Astrocyte of the spinal cord (primary cell): Measurements from ENCODE around the gene SUCLG2.
A peak's percentile ranks its signal among the peaks of the same experiment; 100 is the strongest.

Experiments used
- DNase-seq: peaks from one replicate; pipeline ENCODE4 v3.0.0; 2011; ENCODE audit warnings: low read depth, low spot score
- H3K4me3 ChIP-seq: 2 replicates; pipeline ENCODE4 v1.5.1; 2011; ENCODE audit warnings: low read depth, mild to moderate bottlenecking, low read length, moderate library complexity
- in situ Hi-C: cut with HindIII; loops from 2 replicates; pipeline ENCODE4 v1.10.0; 2017; ENCODE audit warnings: low sequenced_read_pairs
- TF ChIP-seq, protein P1 (sequence below): IDR thresholded peaks from 2 replicates; pipeline ENCODE4 v1.5.1; 2012; ENCODE audit warnings: low read depth, mild to moderate bottlenecking, low read length, inconsistent platforms

The SUCLG2 gene

GRCh38 chr3:67674055-67674454 is 19.6 kb upstream of the SUCLG2 start:
- H3K4me3 ChIP-seq: no peak overlapping the region
- DNase-seq: no peak
- in situ Hi-C loops: no loop called here

DNA sequence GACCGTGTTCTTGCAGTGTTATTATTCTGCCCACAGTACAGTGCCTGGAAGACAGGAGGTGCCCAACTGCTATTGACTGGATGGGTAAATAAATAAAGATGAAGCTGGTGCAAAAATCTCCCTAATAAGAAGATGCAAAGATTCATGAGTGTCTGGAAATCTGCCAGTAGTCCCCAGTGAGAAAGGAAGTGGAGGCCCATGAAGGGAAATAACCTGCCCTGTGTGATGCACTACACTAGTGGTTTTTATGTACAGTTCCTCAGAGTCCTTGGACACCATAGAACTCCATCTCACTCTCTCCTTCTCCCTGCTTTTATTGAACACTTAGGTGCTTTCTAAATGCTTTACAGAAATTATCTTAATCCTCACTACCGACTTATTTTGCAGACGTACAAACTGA is 8.3 kb upstream of the SUCLG2 start:
- in situ Hi-C loops: no loop called here
- TF ChIP-seq, protein P1, sequence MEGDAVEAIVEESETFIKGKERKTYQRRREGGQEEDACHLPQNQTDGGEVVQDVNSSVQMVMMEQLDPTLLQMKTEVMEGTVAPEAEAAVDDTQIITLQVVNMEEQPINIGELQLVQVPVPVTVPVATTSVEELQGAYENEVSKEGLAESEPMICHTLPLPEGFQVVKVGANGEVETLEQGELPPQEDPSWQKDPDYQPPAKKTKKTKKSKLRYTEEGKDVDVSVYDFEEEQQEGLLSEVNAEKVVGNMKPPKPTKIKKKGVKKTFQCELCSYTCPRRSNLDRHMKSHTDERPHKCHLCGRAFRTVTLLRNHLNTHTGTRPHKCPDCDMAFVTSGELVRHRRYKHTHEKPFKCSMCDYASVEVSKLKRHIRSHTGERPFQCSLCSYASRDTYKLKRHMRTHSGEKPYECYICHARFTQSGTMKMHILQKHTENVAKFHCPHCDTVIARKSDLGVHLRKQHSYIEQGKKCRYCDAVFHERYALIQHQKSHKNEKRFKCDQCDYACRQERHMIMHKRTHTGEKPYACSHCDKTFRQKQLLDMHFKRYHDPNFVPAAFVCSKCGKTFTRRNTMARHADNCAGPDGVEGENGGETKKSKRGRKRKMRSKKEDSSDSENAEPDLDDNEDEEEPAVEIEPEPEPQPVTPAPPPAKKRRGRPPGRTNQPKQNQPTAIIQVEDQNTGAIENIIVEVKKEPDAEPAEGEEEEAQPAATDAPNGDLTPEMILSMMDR: no peak
- no peak for DNase-seq
- H3K4me3 ChIP-seq: no peak overlapping the region

More at GRCh38 chr3:67674055-67674454, 19.6 kb upstream of the SUCLG2 start:
- TF ChIP-seq, protein P1: no peak

GRCh38 chr3:67661089-67661488 is 6.7 kb upstream of the SUCLG2 start:
- H3K4me3 ChIP-seq: no peak overlapping the region
- in situ Hi-C loops: no loop called here
- DNase-seq: no peak
- TF ChIP-seq, protein P1: no peak

DNA sequence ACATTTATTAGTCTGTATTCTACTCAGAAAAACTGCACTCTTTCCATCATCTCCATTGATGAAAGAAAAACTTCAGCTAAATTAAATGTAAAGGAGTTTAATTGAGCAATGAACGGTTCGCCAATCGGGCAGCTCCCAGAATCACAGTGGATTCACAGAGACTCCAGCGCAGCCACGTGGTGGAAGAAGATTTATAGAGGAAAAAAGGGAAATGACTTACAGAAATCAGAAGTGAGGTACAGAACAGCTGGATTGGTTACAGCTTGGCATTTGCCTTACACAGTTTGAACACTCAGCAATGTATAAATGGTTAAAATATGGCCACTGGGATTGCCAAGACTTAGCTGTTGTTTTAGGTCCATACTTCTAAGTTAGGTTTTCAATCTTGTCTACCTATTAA is 2.8 kb upstream of the SUCLG2 start:
- in situ Hi-C loops: no loop called here
- TF ChIP-seq, protein P1: no peak
- H3K4me3 ChIP-seq: no peak overlapping the region
- DNase-seq: no peak

DNA sequence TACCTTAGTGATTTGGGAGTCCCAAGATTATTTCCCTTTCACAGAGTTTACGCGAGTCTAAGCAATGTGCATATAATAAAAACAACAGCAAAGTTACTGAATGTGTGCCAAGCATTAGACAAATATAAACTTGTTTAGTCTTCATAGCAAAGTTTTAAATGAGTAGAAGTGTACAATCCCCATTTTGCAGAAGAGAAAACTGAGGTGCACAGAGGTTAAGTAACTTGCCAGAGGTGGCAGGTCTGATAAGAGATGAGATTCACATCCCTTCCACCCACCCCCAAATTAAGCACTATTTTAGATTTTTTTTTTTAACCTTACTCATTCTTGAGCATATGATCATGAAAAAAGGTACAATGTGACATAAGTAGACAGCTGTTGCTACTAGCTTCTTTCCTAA is 2.2 kb upstream of the SUCLG2 start:
- no peak overlapping the region for H3K4me3 ChIP-seq
- DNase-seq: no peak
- in situ Hi-C loops: no loop called here
- TF ChIP-seq, protein P1: no peak

DNA sequence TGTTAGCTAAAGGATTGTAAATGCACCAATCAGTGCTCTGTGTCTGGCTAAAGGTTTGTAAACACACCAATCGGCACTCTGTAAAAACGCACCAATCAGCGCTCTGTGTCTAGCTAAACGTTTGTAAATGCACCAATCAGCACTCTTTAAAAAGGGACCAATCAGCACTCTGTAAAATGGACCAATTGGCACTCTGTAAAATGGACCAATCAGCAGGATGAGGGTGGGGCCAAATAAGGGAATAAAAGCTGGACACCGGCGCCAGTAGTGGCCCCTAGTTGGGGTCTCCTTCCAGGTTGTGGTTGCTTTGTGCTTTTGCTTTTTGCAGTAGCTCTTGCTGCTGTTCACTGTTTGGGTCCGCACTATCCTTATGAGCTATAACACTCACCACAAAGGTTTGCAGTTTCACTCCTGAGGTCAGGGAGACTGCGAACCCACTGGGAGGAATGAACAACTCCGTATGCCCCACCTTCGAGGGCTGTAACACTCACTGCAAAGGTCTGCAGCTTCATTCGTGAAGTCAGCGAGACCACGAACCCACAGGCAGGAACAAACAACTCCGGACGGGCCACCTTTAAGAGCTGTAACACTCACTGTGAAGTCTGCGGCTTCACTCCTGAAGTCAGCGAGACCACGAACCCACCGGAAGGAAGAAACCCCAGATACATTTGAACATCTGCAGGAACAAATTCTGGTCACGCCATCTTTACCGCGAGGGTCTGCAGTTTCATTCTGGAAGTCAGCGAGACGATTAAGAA is 1.1 kb upstream of the SUCLG2 start:
- no peak overlapping the region for H3K4me3 ChIP-seq
- in situ Hi-C loops: no loop called here
- no peak for DNase-seq
- TF ChIP-seq, protein P1: no peak

DNA sequence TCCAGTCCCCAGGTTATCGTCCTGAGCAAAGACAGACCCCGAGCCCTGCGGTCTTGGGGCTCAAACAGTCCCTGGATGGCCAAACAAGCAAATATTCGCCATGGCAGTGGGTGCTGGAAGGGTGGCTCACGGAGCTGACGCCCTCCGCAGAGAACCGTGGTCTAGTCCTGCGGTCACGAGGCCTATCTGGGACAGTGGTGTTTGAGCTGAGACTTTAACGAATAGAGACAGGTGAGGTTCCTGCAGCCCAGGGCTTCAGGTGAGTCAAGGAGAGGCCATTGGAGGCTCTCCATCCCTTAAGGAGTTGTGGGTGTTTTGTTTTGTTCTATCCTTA is 399 bp upstream of the SUCLG2 start:
- in situ Hi-C loops: no loop called here
- H3K4me3 ChIP-seq: peak overlapping the region; percentile 66
- TF ChIP-seq, protein P1: no peak
- no peak for DNase-seq
